GM06990 (cell line): ENCODE measurements around the gene SERPINA1.

Experiments used
- DNase-seq: peaks from one replicate; pipeline ENCODE4 v3.0.0-alpha.2; 2011; ENCODE audit not compliant: insufficient read length; ENCODE audit errors: extremely low read depth
- H3K27me3 ChIP-seq: replicated peaks from 2 replicates; pipeline ENCODE4 v1.6.0; 2011; ENCODE audit warnings: low read length; ENCODE audit not compliant: control insufficient read depth, insufficient read depth
- H3K36me3 ChIP-seq: 2 replicates; pipeline ENCODE4 v1.5.1; 2011; ENCODE audit warnings: low read length; ENCODE audit not compliant: control insufficient read depth, insufficient read depth
- H3K4me3 ChIP-seq: replicated peaks from 2 replicates; pipeline ENCODE4 v1.5.1; 2011; ENCODE audit warnings: low read depth, mild to moderate bottlenecking, control low read depth, low read length
- TF ChIP-seq, protein P1 (sequence below): IDR thresholded peaks from 2 replicates; pipeline ENCODE4 v1.5.1; 2011; ENCODE audit warnings: low read length, control low read depth, mild to moderate bottlenecking, inconsistent platforms; ENCODE audit not compliant: insufficient read depth, poor library complexity, severe bottlenecking

The SERPINA1 gene

DNA sequence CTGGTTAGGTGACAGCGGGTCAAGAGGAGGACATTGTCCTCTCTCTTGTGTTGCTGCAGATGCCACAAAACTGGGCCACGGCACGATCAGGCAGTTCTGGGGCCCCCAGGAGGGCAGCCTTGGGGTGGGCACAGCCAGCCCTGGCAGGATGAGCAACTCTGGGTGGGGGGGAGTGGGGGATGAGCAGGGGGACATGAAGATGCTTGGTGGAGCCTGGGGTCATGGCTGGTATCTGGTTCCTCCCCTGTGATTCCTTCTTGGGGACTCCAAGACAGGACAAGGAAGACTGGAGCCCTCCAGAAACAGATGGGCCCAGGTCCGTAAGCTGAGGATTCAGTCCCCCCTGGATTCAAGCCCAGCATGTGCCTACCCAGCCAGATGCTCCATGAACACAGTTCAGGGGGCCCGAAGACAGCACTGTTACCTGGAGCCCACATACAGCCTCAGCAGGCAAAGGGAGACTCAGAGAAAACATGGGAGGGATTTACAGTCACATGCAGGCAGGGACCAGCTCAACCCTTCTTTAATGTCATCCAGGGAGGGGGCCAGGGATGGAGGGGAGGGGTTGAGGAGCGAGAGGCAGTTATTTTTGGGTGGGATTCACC is 10.4 kb downstream of the SERPINA1 start:
- TF ChIP-seq, protein P1, sequence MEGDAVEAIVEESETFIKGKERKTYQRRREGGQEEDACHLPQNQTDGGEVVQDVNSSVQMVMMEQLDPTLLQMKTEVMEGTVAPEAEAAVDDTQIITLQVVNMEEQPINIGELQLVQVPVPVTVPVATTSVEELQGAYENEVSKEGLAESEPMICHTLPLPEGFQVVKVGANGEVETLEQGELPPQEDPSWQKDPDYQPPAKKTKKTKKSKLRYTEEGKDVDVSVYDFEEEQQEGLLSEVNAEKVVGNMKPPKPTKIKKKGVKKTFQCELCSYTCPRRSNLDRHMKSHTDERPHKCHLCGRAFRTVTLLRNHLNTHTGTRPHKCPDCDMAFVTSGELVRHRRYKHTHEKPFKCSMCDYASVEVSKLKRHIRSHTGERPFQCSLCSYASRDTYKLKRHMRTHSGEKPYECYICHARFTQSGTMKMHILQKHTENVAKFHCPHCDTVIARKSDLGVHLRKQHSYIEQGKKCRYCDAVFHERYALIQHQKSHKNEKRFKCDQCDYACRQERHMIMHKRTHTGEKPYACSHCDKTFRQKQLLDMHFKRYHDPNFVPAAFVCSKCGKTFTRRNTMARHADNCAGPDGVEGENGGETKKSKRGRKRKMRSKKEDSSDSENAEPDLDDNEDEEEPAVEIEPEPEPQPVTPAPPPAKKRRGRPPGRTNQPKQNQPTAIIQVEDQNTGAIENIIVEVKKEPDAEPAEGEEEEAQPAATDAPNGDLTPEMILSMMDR: no peak
- Histone ChIP-seq H3K4me3 (no peak overlapping the region), H3K27me3 (no peaks in the 10 kb centered on the region), H3K36me3 (no peaks in the 10 kb centered on the region)
- no peak for DNase-seq

DNA sequence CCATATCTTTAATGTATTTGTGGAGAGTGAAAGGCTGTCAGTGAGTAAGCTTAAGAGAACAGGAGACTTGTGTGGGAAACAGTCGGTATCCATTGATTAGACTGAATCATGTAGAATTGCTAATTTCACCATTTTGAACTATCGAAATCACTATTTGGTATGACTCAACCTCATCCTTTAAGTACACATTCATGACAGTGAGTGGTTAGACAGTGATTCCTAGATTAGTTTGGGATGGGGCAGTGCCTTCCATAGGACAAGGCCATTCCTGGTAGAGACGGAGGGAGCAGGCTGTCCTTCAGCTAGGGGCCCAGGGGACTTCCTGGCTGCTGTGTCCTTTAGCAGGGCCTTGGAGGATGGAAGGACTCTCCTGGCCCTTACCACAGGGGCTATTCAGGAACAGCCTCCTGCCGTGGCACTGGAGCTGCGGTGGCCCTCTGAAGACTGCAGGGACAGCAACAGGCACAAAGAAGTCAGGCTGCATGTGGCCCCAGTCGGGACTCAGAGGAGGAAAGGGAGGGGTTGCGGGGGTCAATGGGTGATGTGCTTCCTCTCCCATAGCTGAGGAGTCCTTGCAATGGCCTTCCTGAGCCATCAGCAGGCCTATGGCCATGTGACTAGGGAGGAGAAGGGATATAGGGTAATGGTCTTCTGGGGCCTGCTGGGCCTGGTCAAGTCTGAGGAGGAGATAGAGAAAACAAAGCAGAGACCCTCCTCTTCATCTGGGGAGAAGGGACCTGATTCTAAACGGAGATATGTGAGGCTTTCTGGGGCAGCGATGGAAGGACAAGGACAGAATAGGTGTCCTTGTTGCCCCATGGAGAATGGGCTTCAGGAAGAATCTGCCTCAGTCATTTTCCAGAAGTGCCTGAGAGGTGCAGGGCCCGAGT is 11.2 kb downstream of the SERPINA1 start:
- DNase-seq: no peak
- TF ChIP-seq, protein P1: no peak
- H3K4me3 ChIP-seq: no peak overlapping the region
- no peaks in the 10 kb centered on the region for H3K27me3 ChIP-seq
- H3K36me3 ChIP-seq: no peaks in the 10 kb centered on the region

DNA sequence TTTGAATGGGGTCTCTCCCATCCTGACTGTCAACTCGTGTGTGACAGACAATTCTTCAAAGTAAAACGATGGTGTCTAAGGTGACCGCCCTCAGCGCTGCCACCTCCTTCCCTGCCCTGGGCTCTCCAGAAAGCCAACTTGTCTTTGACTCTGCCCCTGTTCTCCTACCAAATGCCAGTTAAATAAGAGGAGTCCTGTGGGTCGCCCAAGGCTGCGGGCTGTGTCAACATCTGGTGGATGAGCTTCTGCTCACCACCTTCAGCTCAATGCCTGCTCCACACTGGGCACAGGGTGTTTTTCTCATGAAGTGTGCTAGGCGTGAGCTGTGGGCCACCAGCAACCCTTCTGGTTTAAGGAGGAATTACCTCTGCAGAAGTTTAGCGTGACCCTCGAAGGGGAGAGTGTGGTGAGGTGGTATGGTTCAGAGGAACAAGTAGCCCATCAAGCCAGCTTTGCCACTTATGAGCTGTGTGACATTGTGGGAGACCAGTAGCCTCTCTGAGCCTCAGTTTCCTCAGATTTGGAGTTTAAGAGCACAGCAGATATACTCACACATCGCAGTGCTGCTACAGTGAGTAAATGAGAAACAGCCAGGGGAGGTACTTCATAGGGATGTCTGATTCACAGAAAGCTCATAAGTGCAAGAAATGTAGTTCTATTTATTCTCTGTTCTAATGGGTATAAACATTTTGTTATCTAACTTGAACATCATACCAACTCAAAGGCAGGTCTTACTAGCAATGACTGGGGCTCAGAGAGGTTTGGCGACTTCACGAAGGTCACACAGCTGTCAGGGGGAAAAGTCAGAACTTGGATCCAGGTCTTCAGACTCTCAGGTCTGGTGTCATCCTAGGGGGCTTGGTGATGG is 12.1 kb downstream of the SERPINA1 start:
- no peaks in the 10 kb centered on the region for H3K36me3 ChIP-seq
- DNase-seq: no peak
- H3K4me3 ChIP-seq: no peak overlapping the region
- TF ChIP-seq, protein P1: peak; percentile 9
- no peaks in the 10 kb centered on the region for H3K27me3 ChIP-seq

DNA sequence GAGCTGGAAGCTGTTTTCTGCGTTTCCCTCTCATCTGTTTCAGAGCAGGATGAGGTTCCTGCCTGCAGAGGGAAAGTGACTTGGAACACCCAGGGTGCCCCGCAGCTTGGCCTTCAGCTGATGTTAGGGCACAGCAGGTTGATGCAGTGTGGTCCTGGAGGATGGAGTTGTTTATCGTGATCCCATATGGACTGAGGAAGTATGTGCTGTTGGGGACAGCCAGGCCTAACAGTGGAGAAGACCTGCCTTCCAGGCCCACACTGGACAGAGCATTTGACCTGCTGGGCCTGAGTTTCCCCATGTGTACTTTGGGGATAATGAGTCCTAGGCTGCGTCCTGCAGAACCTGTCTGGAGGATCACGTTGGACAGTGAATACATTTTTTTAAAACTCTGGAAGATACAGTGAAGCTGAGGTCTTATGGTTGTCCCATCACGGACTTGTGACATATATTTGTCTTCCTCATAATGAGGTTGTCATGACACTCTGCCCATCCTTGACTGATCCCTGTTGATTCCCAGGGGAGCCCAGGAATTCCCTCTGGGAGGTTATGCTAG is 12.8 kb downstream of the SERPINA1 start:
- DNase-seq: no peak
- Histone ChIP-seq H3K27me3 (no peaks in the 10 kb centered on the region), H3K36me3 (no peaks in the 10 kb centered on the region), H3K4me3 (no peak overlapping the region)
- TF ChIP-seq, protein P1: no peak

DNA sequence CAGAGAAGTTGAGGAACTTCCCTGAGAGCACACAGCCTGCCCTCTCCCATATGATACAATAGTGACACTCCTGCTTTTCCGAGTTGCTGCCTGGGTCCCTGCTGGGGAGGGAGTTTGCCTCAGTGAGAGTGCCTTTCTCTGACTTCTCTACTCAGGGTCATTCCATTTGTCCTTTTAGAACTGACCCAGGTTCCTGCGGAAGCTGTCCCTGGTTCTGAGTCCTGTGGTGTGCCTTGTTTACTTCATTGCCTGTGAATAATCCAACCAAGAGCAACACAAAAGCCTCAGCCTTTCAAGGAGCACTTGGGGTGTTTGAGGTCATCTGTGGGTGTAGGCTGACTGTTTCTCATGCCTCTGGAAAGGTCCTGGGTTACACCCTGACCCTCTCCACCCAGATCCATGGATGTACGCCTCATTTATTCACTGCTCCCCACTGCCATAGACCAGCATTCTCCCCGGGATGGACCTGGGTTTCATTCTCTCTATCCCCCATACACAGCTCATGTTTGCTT is 13.6 kb downstream of the SERPINA1 start:
- H3K4me3 ChIP-seq: no peak overlapping the region
- no peak for DNase-seq
- H3K36me3 ChIP-seq: no peaks in the 10 kb centered on the region
- TF ChIP-seq, protein P1: no peak
- no peaks in the 10 kb centered on the region for H3K27me3 ChIP-seq
